ENCODE measurements around the gene CSPG5.

CSPG5 gene

DNA sequence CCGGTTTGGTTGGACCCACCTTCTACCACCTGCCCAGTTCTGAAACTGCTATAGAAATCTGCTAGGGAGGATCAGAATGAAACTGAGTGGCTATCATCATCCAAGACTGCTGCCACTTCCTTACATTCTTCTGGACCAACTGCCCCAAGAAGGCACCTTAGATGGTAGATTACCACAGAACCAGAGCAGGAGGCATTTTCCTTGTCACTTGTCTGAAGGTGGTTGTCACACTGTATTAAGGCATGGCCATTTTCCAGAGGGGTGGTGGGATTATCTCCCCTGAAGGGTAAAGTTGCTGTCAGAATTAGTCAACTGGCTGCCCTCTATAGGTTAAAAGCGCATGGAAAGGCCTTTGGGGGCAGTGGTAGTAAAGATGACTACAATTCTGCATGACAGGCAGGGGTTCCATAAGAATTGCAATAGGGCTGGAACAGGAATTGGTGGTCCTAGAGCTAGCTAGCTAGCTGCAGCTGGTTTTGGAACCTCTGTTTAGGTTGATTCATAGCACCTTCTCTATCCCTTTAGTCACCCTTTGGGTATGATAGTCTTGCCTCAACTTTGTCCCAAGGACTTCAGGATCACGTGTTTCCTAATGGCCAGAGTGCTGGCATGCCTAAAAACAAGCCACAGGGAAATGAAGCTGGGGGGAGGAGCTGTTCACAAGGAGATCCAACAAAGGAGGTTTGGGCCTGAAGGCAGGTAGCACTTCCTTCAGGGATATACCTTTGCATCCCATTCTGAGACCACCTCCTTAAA is 4.8 kb upstream of the CSPG5 start:
- no peak for DNase-seq

DNA sequence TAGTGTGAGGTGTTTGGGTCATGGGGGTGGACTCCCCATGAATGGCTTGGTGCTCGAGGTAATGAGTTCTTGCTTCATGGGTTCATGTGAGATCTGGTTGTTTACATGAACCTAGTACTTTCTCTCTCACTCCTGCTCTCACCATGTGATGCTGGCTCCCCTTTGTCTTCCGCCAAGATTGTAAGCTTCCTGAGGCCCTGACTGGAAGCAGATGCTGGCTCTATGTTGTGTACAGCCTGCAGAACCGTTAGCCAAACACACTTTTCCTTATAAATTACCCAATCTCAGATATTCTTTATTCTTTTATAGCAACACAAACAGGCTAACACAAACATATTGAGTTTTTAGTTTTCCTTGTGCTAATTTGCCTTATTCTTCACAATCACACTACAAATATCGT is 3.2 kb upstream of the CSPG5 start:
- DNase-seq = no peak

DNA sequence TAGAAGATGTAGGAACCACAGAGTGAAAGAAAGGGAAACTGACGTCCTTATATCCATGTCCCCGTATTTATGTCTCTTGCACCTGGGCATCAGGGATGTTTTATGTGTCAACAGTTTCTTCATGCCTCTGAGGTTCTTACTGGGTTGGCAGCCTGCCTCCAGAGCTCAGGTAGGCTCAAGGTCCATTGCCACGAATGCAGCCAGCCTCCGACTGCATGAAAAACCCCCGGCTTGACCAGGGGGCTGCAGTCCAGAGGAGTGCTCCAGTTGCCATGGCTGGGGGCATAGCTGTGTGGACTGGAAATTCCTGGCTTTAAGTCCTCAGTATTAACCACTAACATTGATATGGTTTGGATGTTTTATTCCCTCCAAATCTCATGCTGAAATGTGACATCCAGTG is 2.8 kb upstream of the CSPG5 start:
- DNase-seq = no peak

DNA sequence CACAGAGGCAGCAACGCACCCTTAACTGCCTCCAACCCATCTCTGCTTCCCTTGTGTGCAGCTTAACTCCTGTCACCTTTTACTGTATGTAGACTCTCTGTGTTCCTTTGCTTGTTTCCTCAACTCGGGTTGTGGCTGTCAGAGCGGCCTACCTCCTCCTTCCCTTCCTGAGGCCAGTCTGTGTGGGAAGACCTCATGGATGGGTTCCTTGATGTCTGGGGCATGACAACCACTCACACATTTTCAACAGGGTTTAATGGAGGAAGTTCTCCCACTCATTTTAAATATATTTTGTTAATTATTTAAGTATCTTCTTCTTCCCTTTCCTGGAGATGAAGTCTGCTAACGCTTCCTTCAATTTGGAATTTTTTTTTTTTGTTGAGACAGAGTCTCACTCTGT is 1.8 kb upstream of the CSPG5 start:
- no peak for DNase-seq

DNA sequence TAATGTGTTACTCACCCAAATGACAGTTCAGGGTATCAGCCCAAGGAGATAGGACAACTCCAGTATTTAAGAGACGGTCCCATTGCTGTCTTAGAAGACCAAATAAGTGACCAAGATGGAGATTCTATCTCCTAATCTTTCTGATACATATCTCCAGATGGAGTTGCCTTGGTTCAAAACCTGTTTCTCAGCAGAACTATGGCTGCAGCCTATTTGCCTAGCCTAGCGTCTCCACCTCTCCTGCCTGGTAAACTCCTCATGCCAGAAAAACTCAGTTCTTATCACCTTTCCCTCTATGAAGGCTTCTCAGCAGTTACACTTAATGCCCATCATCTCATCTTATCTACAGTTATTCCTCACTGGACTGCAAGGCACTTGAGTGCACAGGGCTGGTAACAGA is 1.2 kb upstream of the CSPG5 start:
- DNase-seq = no peak

DNA sequence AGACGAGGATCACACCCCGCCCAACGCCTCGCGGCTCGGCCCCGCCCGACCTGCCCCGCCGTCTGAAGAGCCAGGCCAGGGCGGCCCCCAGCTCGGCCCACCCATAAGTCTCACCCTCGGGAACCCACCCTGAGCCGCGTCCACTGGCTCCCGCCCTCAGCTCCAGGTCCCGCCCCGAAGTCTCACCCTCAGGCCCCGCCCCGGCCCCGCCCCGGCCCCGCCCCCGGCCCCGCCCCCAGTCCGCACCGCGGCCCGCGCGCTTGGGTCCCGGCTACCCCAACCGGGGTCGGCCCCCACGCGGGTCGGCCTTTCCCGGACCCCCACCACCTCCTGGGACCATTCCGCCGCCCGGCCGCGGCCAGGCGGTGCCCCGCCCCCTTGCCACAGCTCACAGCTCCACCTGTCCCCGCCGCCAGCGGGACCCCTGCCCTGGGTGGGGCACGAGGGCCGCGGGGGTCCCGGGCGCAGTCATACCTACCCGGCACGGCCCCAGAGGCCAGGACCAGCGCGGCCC is 489 bp downstream of the CSPG5 start:
- DNase-seq = no peak

DNA sequence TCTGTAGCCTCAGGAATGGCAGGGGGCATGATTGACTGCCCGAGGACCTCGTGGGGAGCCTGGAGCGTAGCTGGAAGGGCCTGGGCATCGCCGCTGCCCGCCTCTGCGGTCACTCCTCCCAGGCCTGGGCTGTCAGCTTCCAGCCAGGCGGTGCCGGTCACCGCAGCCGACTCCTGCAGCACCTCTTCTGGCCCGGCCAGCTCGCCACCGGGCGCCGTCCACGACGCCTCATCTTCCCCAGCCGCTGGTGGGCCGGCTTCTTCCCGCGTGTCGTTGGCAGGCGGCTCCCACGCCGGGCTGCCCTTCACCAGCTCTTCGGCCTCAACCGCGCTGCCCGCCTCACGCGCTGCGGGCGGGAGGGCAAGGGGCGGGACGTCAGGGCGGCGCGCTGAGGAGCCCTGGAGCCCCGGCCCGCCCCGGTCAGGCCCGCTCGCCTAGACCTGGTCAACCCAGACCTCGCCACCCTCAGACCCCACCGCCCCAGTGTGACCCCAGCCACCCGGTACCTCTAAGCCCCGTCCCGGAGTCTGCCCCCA is 1.0 kb downstream of the CSPG5 start:
- DNase-seq = no peak

DNA sequence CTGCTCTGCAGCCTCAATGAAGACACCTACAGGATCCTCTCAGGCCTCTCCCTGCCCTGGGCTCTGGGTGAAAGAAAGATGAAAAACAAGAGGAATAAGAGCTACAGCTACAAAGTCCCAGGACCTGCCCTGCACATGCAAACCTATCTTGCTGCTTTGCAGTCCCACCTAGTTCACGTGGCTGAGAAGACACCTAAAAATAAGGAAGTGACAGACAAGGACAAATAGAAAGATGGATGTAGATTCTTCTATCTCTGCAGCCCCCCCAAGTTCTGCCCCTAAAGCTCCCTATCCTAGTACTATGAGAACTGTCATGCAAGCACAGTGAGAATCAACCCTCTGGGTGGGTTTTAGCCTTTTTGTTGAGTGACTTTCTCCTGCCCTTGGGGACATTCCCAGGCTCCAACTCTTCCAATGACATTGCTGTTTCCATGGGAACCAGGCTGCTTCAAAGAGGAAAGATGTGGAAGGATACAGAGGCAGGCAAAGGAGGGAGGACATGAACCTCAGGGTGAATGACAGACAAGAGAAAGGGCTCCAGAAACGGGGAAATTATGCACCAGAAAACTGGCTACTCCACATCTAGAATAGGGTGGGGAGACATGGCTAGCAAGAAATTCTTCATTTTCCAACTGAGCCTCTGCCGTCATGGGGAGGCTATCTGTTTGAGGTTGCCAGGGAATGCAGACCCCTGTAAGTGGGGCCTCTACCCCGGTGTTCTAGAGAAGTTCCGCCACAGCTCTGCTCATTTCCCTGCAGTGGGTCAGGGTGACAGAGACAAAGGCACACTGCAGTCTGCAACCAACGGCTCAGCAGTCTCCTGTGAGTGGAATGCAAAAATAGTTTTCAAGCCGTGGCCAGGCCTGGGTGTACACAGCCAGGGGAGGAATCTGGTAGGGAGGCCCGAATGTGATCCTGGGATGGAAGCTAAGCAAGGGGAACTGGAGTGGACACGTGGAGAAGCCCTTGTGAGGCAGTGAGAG is 5.2 kb downstream of the CSPG5 start:
- no peak for DNase-seq

DNA sequence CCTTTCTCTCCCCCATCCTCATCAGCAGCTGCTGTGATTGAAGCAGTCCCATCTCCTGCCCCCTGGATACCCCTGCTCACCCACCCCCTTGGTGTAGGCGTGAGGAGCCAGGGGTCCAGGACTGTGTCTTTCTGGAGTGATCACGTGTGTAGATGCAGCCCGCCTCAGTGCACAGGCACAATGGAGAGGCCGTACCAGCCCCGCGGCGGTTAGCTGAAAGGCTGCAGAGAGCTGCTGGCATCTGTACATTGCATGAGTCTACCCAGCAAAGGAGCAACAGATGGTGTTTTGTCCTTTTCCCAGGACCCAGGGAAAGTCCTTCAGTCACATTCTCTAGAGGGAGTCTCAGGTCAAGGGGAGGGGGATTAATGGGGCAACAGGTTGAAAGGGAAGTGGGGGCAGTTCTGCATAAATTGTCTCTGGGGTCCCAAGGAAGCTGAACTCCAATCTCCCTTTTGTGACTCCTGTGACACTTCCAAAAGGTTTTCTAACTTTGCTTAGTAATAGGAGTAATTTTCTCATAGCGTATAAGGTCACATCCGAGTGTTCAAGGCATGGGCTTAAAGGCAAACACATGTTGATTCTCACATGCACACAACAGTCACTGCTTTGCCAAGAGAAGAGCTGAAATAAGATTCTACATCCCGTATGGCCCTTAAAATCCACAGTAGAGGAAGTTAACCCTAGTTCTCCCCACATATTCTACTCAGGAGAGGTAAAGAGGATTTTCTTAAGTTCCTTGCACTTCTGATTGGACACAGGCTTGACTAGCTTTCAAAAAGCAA is 7.1 kb downstream of the CSPG5 start:
- DNase-seq = no peak

DNA sequence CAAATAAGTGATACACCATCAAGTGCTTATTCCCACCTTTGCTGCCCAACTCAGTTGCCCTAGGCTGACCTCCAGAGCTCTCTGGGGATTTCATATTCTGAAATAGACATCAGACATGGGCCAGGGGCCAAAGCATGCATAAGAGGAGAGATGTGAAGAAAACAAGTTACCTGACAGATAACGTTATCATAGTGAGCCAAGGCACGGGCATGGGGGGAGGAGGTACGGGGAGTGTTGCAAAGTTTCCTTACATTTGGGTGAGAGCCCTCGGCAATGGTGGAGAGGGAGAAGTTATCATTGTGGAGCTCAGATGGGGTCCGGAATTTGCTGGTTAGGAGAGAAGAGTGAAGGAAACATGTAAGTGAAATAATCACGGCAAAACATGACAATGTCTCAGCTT is 9.8 kb downstream of the CSPG5 start:
- DNase-seq = no peak

DNA sequence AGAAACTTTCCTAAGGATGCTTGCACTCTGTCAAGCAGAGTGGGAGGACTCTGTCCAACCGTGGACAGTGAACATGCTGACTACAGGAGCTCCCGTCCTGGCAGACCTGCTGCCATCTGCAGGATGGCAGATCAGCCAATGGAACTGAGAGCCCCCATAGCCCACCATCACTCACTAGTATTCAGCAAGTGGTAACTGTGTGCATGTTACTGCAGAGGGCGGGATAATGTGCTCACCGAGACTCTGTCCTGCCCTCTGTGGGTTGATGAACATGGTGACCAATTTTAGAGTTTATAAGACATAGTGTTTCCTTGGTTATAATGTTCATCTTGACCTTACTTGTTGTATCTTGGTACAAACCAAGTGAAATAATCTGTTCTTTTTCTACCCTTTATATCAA is 11.5 kb downstream of the CSPG5 start:
- no peak for DNase-seq

DNA sequence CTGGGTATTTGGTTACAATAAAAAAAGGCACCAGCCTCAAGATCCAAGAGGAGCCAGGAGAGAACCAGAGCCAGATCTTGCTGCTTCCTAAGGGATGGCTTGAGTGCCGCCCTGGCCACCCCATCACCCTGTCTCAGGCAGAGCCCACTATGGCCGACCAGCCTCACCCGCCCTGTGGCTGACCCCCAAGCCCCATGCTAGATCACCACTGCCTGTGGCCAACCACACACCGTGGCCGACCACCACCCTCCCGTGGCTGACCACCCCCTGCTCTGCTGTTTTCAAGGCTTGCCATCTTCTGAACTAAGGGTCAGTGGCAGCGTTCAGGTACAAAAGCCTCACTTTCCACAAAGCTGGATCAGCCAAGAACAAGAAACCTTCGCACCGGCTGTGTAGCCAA is 12.0 kb downstream of the CSPG5 start:
- no peak for DNase-seq

DNA sequence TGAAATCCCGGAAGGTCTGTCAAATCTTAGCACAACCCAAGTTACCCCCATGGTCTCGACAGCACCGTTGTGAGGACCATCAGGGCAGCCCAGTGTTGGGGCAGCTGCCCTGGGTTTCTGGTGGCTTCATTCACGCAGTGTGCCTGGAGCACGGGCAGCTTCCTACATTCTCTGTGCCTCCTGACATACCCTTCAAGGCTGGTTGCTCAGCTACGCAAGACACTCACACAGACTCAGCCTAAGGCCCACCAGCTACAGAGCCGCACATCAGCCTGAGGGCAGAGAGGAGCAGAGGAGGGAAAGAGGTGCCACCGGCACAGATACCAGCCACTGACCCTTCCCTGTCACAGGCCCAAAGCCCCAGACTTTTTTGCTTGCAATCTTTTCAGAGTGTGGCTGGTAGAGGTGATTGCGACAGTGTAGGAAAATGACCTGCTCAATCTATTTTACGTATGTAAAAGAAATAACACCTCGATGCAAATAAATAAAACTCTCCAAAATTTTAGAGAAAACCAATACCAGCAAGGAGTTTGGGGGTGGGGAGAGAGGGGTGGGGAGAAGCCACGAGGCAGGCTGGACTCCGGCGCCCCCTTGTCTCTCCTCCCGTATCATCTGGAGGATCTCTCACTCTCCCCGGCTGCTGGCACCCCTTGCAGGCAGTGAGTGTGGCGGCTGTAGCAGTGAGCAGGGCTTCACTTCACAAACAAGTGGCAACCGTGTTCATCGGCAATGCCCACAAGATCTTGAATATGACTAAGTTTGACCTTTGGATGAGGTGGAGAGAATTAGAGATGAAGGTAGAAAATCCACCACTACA is 12.7 kb downstream of the CSPG5 start:
- DNase-seq = no peak

DNA sequence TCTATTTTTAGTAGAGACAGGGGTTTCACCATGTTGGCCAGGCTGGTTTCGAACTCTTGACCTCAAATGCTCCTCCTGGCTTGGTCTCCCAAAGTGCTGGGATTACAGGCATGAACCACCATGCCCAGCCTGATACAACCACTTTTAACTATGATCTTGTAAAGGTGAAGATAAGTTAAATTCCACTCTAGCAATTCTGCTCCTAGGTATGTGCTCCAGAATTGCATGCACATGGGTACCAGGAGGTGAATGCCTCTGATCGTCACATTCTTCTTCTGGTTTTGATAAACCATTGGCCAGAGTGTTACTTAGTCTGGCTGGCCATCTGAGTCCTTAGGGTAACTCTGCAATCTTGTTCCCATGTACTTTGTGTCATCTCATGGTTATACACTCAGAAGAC is 22.3 kb downstream of the CSPG5 start:
- no peak for DNase-seq

DNA sequence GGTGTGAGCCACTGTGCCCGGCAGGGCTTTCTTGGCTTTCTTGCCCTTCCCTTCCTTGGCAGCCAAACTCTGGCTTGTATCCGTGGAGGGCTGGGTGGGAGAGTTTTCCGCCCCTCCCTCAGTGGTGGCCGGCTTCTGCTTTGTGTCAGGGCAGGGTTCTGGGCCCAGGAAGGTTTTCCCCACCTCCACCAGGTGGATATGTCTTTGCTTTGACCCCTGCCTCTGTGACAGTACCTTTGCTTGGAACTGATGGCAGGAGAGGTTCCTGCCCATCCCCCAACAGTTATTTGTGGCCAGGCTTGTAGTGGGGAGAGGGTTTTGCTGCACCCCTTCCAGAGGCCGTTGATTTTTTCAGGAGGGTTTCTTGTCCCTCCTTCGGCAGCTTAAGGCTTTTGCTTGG is 24.3 kb downstream of the CSPG5 start:
- no peak for DNase-seq

DNA sequence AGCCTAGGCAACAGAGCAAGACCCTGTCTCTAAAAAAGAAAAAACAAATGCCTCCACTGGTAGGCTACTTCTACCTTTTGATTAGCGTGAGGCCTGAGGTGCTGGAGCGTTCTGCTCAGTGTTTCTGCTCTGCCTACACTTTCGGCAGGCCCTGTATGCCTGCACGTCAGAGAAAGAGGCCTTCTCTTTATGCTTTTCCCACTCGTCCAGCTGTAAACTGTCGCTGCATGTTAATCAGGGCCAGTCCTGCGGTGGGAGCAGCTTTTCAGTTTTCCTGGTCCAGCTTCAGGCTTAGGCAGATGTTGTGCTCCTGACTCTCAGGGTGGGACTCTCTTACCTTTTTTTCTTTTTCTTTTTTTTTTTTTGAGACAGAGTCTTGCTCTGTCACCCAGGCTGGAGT is 25.3 kb downstream of the CSPG5 start:
- no peak for DNase-seq

DNA sequence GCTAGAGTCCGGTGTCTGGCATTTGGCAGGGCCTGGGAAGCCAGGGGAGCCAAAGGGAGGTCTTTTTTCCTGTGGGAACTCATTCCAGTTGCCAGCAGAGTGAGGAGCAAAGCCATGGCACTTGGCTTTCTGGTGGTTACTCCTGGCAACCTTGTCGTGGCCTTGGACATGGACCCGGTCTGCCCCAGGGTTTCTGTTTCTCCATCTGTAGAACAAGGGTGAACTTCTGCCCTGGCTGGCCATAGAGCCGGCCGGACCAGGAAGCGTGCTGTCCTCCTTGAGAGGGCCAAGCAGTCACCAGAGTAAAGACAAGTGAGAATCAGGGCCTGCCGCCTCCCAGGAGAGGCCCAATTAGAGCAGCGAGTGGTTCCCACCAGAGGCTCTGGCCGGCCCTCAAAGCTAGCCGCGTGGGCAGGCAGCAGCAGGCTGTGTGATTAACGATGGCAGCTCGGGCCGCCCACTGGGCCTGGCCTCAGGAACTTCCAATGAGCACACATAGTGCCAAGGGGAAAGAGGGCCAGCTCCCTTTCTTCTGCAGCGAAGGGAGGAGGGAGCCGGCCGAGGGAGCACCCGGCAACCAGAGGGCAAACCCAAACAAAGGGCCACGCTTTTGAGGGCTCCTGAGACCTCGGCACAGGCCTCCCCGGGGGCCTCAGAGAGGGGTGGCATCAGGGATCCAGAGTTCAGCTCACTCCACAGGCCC is 36.0 kb downstream of the CSPG5 start:
- no peak for DNase-seq

DNA sequence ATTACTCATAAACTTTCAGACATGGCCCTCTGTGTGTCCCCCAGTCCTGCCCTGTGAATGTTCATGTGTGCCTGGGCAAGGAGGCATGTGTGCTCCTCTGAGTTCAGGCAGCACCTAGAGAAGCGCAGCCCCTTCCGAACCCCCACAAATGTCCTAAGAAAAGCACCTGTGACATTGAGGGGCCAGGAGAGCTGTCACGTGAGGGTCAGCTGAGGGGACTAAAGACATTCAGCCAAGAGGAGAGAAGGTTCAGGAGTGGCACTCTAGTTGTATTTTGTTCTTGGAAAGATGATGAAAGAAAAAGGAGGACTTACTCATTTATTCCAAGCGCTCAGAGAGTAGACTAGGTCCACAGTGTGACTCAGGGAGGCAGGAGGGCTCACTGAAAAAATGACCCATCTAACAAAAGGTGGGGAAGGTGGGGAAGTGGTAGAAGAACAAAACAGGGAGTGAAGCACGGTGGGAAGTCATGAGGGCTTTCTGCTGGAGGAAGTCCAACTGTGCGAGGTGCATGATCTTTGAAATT is 37.0 kb downstream of the CSPG5 start:
- no peak for DNase-seq

DNA sequence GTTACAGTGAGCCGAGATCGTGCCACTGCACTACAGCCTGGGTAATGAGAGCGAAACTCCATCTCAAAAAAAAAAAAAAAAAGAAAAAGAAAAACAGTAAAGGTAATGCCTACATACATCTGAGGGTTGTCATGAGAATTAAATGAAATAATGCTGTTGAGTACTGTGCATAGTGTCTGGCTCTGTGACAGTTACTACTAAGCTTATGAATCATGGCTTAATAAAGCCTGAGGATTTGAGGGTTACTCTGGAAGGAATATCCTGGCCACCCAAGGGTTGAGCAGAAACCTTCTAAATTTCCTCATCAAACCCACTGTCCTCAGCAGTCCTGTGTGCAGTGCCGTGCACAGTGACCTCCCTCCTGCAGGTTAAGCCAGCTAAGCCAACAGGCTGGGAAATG is 38.4 kb downstream of the CSPG5 start:
- DNase-seq = no peak

DNA sequence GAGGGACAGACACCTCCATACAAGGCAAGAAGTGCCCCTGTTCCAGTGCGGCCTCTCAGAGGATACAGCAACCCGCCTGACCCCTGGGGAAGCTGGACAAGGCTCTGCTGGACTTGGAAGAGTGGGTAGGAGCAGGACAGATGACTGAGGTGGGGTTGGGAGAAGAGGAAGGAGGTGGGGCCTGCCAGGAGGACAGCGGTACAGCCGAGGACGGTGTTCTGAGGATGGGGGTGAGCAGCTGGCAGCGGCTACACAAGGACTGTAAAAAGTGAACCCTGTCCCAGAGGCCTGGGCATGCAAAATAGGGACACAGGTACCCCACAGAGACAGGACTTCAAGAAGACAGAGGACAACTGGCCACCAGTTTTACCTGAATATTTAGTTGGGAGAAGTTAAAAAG is 41.7 kb downstream of the CSPG5 start:
- DNase-seq = no peak

DNA sequence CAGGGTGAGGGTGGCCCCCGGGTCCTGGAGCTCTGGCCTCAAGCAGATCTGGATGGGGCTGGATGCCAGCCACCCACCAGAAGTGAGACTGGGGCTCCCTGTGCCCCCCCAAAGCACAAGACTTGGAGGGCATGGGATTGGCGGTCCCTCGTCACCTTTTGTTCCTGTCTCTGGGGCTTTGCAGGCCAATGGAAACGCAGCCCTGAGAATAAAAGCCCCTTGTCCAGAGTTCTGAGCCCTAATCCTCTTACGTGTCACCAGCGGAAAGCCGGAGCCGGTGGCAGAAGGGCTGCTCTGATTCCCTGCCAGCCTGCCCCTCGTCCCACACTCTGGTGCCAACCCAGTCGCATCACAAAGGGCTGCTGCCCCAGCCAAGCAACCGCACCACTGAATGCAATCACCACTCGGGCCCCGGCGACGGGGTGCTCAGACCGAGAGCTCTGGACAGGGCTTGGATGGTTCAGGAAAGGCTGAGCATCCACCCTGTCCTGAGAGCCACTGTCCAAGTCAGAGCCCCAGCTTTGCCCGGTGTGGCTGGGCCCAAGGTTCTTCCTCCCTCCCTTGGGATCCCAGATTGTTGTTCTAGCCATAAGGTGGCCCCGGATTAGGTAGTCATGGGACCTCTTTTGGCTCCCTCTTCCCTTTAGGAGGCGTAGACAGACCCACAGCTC is 42.3 kb downstream of the CSPG5 start:
- DNase-seq = no peak

Data from KG1 (cell line).